ENCODE data around the gene PEX16.

Gene PEX16

GRCh38 chr11:45917623-45918330 lies at the start of gene PEX16:
TSS of gene PEX16 (minus strand) at chr11:45917877. CDS start at chr11:45917811, 66 bp downstream.
- DNase-seq = peak; percentile 87

- peak; percentile 39 for DNase-seq
Measured at GRCh38 chr11:45964911-45965389, 47.3 kb upstream of the PEX16 start.

GRCh38 chr11:45961751-45962240 lies 44.1 kb upstream of the PEX16 start:
- no peak for DNase-seq

- DNase-seq = no peak
Measured at GRCh38 chr11:45960387-45961095, 42.9 kb upstream of the PEX16 start.

- DNase-seq = no peak
Measured at GRCh38 chr11:45959851-45960250, 42.2 kb upstream of the PEX16 start.

- DNase-seq = no peak
Measured at GRCh38 chr11:45949992-45950407, 32.3 kb upstream of the PEX16 start.

GRCh38 chr11:45948356-45948755 lies 30.7 kb upstream of the PEX16 start:
- DNase-seq = no peak

GRCh38 chr11:45947885-45948284 lies 30.2 kb upstream of the PEX16 start:
- DNase-seq = no peak

GRCh38 chr11:45945397-45945999 lies 27.8 kb upstream of the PEX16 start:
- DNase-seq = no peak

- DNase-seq = no peak
Measured at GRCh38 chr11:45942381-45942780, 24.7 kb upstream of the PEX16 start.

- no peak for DNase-seq
Measured at GRCh38 chr11:45941285-45941684, 23.6 kb upstream of the PEX16 start.

GRCh38 chr11:45939836-45940235 lies 22.2 kb upstream of the PEX16 start:
- DNase-seq = no peak

GRCh38 chr11:45937916-45938315 lies 20.2 kb upstream of the PEX16 start:
- DNase-seq = no peak

- no peak for DNase-seq
Measured at GRCh38 chr11:45936511-45937054, 18.9 kb upstream of the PEX16 start.

- DNase-seq = no peak
Measured at GRCh38 chr11:45935349-45936064, 17.8 kb upstream of the PEX16 start.

- DNase-seq = no peak
Measured at GRCh38 chr11:45934580-45935318, 17.1 kb upstream of the PEX16 start.

- DNase-seq = no peak
Measured at GRCh38 chr11:45933846-45934579, 16.3 kb upstream of the PEX16 start.

- no peak for DNase-seq
Measured at GRCh38 chr11:45933131-45933831, 15.6 kb upstream of the PEX16 start.

- DNase-seq = no peak
Measured at GRCh38 chr11:45932217-45932616, 14.5 kb upstream of the PEX16 start.

- DNase-seq = no peak
Measured at GRCh38 chr11:45931739-45932138, 14.1 kb upstream of the PEX16 start.

Data from NCI-H1048 (cell line).